Activated T-helper 1 cell treated with anti-CD3 and anti-CD28 coated beads, Interleukin-12 subunit alpha, Interleukin-12 subunit beta, Interleukin-2, Interleukin-4 antibody, amounts not matched to agents 30 ng/mL and 10 ng/mL and 1 ng/mL, durations not matched to agents 14 hours and 24 hours and 36 hours (primary cell): ENCODE results near the gene RYK. TPM values are rescaled to one million over a fixed set of nuclear protein-coding genes. Genes with fewer than 3 reads are reported as not detected.
"Not testable (repeated sequence)": the region's sequence is repeated elsewhere in the genome, so short reads cannot be mapped to it uniquely, and the experiment has no call there.

ENCODE experiments used
- DNase-seq: peaks from one replicate; pipeline ENCODE4 v3.0.0; 2021; ENCODE audit warnings: low spot score
- H3K27ac Mint-ChIP-seq: one replicate; pipeline ENCODE4 v1.8.0; 2021; ENCODE audit warnings: mild to moderate bottlenecking, mixed read lengths
- H3K27me3 Mint-ChIP-seq: one replicate; pipeline ENCODE4 v1.8.0; 2022; ENCODE audit warnings: mild to moderate bottlenecking, moderate library complexity, mixed read lengths; ENCODE audit not compliant: insufficient read depth
- H3K36me3 Mint-ChIP-seq: one replicate; pipeline ENCODE4 v1.8.0; 2021; ENCODE audit warnings: low read depth, mixed read lengths
- H3K4me1 Mint-ChIP-seq: one replicate; pipeline ENCODE4 v1.8.0; 2021; ENCODE audit warnings: low read depth, mixed read lengths
- H3K4me3 Mint-ChIP-seq: one replicate; pipeline ENCODE4 v1.8.0; 2021; ENCODE audit warnings: mild to moderate bottlenecking, moderate library complexity, mixed read lengths
- H3K9me3 Mint-ChIP-seq: one replicate; pipeline ENCODE4 v1.8.0; 2021; ENCODE audit warnings: mixed read lengths
- intact Hi-C: fragments of 100-400 bp; cut with micrococcal nuclease; formaldehyde crosslinking; loops from one replicate; pipeline ENCODE4 v1.15.1; 2024
- total RNA-seq: library from RNA; stranded (reverse); gene quantifications from 2 replicates; pipeline ENCODE4 v1.2.3, GENCODE V29; 2022

Gene RYK
- total RNA-seq, 1 donor from 2014 or later: 15.8 TPM

GRCh38 chr3:134199880-134200279, 50.8 kb downstream of the RYK start:
- H3K36me3 Mint-ChIP-seq, H3K4me3 Mint-ChIP-seq, H3K9me3 Mint-ChIP-seq, intact Hi-C loops, H3K4me1 Mint-ChIP-seq, DNase-seq, H3K27ac Mint-ChIP-seq, H3K27me3 Mint-ChIP-seq: not testable (repeated sequence)

GRCh38 chr3:134199240-134199639, 51.4 kb downstream of the RYK start:
- Mint-ChIP-seq H3K4me3 (no peak overlapping the region), H3K4me1 (peaks cover 6% of the 10 kb centered on the region), H3K27me3 (no peaks in the 10 kb centered on the region), H3K9me3 (no peaks in the 10 kb centered on the region), H3K27ac (no peak overlapping the region), H3K36me3 (peaks cover 3% of the 10 kb centered on the region)
- intact Hi-C loops: no loop called here
- no peak for DNase-seq

DNA sequence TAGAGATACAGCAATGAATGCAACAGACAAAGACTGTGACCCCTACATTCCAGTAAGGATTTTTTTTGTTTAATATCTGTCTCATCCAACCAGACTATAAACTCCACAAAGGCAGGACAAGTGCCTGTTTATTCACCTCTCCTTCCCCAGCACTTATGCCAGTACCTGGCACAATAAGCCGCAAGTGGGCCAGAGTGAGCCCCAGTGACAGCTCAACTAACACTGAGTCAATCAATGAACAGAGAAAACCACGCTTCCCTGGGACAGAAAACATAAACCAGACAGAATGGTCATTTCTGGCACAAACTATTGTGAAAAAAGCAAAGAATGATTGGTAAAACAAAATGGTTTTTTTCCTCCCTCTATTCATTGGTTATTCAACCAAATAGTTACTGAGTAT, 52.2 kb downstream of the RYK start:
- H3K4me3 Mint-ChIP-seq: no peak overlapping the region
- H3K27me3 Mint-ChIP-seq: no peaks in the 10 kb centered on the region
- intact Hi-C loops: no loop called here
- no peaks in the 10 kb centered on the region for H3K9me3 Mint-ChIP-seq
- H3K4me1 Mint-ChIP-seq: peaks cover 6% of the 10 kb centered on the region
- H3K36me3 Mint-ChIP-seq: peaks cover 3% of the 10 kb centered on the region
- no peak for DNase-seq
- no peak overlapping the region for H3K27ac Mint-ChIP-seq

DNA sequence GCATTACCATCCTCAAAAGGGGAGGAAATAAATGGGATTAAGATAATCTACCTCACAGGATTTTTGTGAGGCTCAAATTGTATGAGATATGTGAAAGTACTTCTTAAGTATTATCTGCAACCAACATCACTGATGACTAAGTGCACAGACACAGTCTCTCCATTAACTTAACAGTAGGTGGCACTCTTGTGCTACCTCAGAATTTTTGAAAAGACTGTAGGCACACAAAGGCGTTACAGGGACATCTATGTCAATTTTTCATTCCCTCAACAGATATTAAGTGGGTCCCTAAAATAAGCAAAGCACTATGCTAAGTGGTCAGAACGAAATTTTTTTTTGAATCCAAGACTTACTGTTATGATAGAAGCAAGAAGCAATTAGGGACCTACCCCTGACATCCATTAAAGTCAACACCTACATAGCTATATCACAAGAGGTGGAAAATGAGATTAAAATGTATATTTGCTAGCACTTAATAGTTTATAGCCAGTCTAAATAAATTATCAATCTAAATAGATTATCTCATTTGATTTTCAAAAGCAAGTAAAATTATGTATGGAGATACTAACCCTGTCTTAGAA, 52.9 kb downstream of the RYK start:
- H3K27ac Mint-ChIP-seq: no peak overlapping the region
- H3K27me3 Mint-ChIP-seq: no peaks in the 10 kb centered on the region
- H3K4me3 Mint-ChIP-seq: no peak overlapping the region
- peaks cover 3% of the 10 kb centered on the region for H3K36me3 Mint-ChIP-seq
- intact Hi-C loops: loop anchor here (1.0 to 2.0 kb wide), 3 partner anchors 16 to 277 kb away; no protein-coding TSS in a partner anchor
- H3K9me3 Mint-ChIP-seq: no peaks in the 10 kb centered on the region
- peaks cover 6% of the 10 kb centered on the region for H3K4me1 Mint-ChIP-seq
- no peak for DNase-seq

GRCh38 chr3:134194247-134194646, 56.4 kb downstream of the RYK start:
- no peaks in the 10 kb centered on the region for H3K36me3 Mint-ChIP-seq
- H3K27ac Mint-ChIP-seq: no peak overlapping the region
- no peaks in the 10 kb centered on the region for H3K27me3 Mint-ChIP-seq
- DNase-seq: no peak
- no peak overlapping the region for H3K4me3 Mint-ChIP-seq
- peaks cover 6% of the 10 kb centered on the region for H3K4me1 Mint-ChIP-seq
- intact Hi-C loops: no loop called here
- no peaks in the 10 kb centered on the region for H3K9me3 Mint-ChIP-seq

DNA sequence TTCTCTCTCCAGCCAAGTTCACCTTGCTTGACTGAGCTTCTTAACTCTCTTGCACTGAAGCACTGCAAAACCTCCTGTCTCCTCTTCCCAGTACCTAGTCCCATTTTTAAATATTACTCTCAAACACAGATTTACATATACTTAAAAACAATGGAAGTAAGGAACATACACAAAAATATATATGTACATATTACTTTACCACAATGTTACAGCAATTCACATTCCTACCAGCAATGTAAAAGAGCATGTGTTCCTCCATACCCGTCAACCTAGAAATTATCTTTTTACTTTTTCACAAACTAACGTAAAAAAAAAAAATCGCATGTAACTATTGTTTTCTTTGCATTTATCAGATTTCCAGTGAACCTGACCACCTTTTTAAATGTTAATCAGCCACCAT, 60.4 kb downstream of the RYK start:
- Mint-ChIP-seq H3K4me1 (no peaks in the 10 kb centered on the region), H3K36me3 (peaks cover 3% of the 10 kb centered on the region), H3K9me3 (no peaks in the 10 kb centered on the region), H3K4me3 (no peak overlapping the region), H3K27ac (no peak overlapping the region), H3K27me3 (no peaks in the 10 kb centered on the region)
- intact Hi-C loops: no loop called here
- no peak for DNase-seq

- intact Hi-C loops: no loop called here
- Mint-ChIP-seq H3K9me3 (no peaks in the 10 kb centered on the region), H3K4me1 (no peaks in the 10 kb centered on the region), H3K27ac (no peak overlapping the region), H3K27me3 (no peaks in the 10 kb centered on the region), H3K36me3 (peaks cover 3% of the 10 kb centered on the region), H3K4me3 (no peak overlapping the region)
- no peak for DNase-seq
Observed at GRCh38 chr3:134189849-134190248, 60.8 kb downstream of the RYK start.

DNA sequence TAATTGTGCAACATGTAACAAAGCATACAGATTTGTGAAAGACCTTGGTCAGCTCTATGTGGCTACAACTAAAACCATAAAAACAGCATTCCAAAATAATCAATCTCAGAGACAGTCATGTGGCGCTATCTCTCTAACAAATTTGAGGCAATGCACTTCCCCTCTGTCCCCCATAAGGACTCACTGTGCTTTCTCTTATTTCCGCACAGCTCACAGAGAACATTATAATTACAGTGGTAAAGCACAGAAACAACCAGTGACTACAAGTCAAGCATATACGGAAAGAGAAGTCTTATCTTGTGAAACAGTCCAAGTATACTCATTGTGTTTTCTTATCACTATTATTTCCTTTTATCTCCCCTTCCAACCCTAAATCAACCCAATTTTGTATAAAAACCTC, 64.3 kb downstream of the RYK start:
- DNase-seq: no peak
- H3K9me3 Mint-ChIP-seq: no peaks in the 10 kb centered on the region
- H3K27me3 Mint-ChIP-seq: no peaks in the 10 kb centered on the region
- H3K36me3 Mint-ChIP-seq: peaks cover 3% of the 10 kb centered on the region
- no peak overlapping the region for H3K27ac Mint-ChIP-seq
- intact Hi-C loops: no loop called here
- H3K4me1 Mint-ChIP-seq: no peaks in the 10 kb centered on the region
- H3K4me3 Mint-ChIP-seq: no peak overlapping the region

DNA sequence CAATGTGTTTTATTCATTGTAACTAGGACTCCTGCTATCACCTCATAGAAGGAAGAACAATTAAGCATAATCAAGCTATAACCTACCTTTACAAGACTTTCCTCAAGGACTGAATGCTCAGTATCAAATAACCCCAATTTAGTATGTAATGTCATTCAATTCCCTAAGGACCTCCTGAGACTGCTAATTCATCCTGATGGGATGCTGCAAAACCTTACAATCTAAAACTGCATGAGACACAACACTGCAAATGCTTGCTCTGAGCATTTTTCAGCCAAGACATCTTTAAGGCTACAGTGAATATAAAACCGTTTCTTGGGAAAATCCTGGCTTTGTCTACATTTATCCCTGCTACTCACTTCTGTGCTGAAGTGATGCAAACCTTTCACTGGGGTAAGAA, 69.9 kb downstream of the RYK start:
- peaks cover 3% of the 10 kb centered on the region for H3K36me3 Mint-ChIP-seq
- no peak for DNase-seq

DNA sequence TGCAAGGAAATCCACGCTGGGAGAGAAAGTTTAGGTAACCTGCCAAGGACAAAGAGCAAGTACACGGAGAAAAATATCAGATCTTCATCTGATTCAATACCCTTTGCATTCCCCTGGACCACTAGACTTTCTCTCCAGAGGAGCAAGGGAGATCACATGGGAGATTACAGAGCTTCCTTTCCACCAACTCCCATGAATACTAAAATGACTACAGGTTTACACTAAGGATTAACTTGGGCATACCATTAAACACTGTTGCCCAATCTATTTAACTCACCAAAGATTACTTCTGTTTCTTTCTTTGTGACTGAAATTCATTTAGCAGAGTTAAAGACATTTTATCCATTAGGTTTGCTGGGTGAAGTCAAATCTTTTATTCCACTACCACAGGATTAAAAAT, 71.2 kb downstream of the RYK start:
- intact Hi-C loops: no loop called here
- Mint-ChIP-seq H3K9me3 (no peaks in the 10 kb centered on the region), H3K36me3 (peaks cover 3% of the 10 kb centered on the region)

More for the DNA sequence above, 69.9 kb downstream of the RYK start:
- Mint-ChIP-seq H3K27me3 (no peaks in the 10 kb centered on the region), H3K4me3 (no peak overlapping the region), H3K9me3 (no peaks in the 10 kb centered on the region), H3K4me1 (no peaks in the 10 kb centered on the region), H3K27ac (no peak overlapping the region)
- intact Hi-C loops: no loop called here

DNA sequence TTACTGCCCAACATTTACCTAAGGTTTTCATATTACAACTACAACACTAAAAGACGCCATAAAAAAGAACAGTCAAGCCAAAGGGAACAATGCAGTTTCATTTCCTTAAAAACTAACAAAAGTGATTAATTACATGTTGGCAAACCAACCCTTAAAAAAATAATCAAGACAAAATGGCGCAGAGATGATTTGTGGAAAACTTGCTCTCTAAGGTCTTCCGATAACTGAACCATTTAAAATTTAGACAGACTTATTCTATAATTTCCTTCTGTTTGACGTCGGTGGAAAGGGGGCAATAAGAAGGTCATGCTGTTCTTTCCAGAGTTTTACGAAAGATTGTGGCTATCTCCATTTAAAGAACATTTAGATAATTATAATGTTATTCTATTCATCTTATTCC, 87.6 kb downstream of the RYK start:
- H3K27me3 Mint-ChIP-seq: no peaks in the 10 kb centered on the region

More for the DNA sequence above, 71.2 kb downstream of the RYK start:
- DNase-seq: no peak
- Mint-ChIP-seq H3K27ac (no peak overlapping the region), H3K27me3 (no peaks in the 10 kb centered on the region), H3K4me3 (no peak overlapping the region), H3K4me1 (no peaks in the 10 kb centered on the region)

GRCh38 chr3:134161898-134162615, 88.6 kb downstream of the RYK start:
- no peaks in the 10 kb centered on the region for H3K27me3 Mint-ChIP-seq
- H3K9me3 Mint-ChIP-seq: no peaks in the 10 kb centered on the region
- H3K36me3 Mint-ChIP-seq: peaks cover 3% of the 10 kb centered on the region
- no peak overlapping the region for H3K4me3 Mint-ChIP-seq
- no peak for DNase-seq
- no peaks in the 10 kb centered on the region for H3K4me1 Mint-ChIP-seq
- intact Hi-C loops: no loop called here
- no peak overlapping the region for H3K27ac Mint-ChIP-seq

More for the DNA sequence above, 87.6 kb downstream of the RYK start:
- DNase-seq: no peak
- H3K36me3 Mint-ChIP-seq: peaks cover 3% of the 10 kb centered on the region
- intact Hi-C loops: no loop called here
- H3K4me3 Mint-ChIP-seq: no peak overlapping the region
- no peaks in the 10 kb centered on the region for H3K9me3 Mint-ChIP-seq
- H3K4me1 Mint-ChIP-seq: no peaks in the 10 kb centered on the region
- H3K27ac Mint-ChIP-seq: no peak overlapping the region

DNA sequence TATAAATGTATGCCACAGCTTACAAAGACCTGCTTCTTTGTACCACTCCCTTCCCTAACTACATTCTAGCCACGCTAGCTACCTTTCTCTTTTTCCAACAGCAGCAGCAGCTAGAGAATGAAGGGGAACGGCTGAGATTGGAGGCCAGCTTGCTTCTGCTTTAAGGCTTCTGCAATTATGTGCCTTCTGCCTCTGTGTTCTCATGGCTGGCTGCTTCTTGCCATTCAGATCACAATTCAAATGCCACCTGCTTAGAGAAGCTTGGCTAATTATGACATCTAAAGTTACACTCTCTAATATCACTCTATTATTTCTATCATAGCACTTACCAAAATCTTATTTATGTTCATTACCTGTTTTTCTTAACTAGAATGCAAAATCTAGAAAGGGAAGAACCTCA, 95.2 kb downstream of the RYK start:
- intact Hi-C loops: no loop called here
- H3K27me3 Mint-ChIP-seq: no peaks in the 10 kb centered on the region
- H3K4me1 Mint-ChIP-seq: no peaks in the 10 kb centered on the region
- no peak for DNase-seq
- H3K36me3 Mint-ChIP-seq: no peaks in the 10 kb centered on the region
- H3K4me3 Mint-ChIP-seq: no peak overlapping the region
- H3K9me3 Mint-ChIP-seq: no peaks in the 10 kb centered on the region
- no peak overlapping the region for H3K27ac Mint-ChIP-seq
